ENCODE measurements around the gene FAM162A.
"Not testable (repeated sequence)": the region's sequence is repeated elsewhere in the genome, so short reads cannot be mapped to it uniquely, and the experiment has no call there.

The FAM162A gene

DNA sequence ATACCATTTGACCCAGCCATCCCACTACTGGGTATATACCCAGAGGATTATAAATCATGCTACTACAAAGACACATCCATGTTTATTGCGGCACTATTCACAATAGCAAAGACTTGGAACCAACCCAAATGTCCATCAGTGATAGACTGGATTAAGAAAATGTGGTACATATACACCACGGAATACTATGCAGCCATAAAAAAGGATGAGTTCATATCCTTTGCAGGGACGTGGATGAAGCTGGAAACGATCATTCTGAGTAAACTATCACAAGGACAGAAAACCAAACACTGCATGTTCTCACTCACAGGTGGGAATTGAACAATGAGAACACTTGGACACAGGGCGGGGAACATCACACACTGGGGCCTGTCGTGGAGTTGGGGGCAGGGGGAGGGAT, 64.2 kb downstream of the FAM162A start:
- not testable (repeated sequence) for H3K9me3 ChIP-seq (ENCODE audit: control insufficient read depth, insufficient read depth, low read length); H3K4me1 ChIP-seq (ENCODE audit: control insufficient read depth, insufficient read depth, low read length); H3K27me3 ChIP-seq (ENCODE audit: control insufficient read depth, insufficient read depth, low read length); H3K27ac ChIP-seq (ENCODE audit: low read length); DNase-seq (ENCODE audit: low read depth, low spot score); H3K36me3 ChIP-seq (ENCODE audit: control insufficient read depth, insufficient read depth, low read length); H3K4me3 ChIP-seq (ENCODE audit: low read length)
- no CpG with 5 or more reads among the region's 6 CpGs for WGBS (ENCODE audit: insufficient coverage, insufficient read length)

DNA sequence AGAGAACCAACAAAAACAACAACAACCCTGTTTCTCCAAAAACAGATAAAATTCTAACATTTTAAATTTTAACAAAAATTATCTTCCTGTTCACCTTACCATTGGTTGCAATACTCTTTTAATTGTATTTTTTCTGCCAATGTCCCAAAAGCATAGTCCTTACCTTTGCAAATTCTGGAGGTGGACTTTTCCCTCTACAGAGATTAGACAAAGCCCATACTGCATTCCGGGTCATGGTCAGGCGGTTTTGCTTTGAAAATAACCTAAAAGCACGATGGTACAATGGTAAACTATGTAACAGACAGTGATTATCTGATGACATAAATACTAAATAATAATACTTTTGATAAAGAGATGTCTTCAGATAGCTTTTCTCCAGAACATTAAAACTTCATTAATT, 67.4 kb downstream of the FAM162A start:
- no peaks in the 10 kb centered on the region for H3K27me3 ChIP-seq (ENCODE audit: control insufficient read depth, insufficient read depth, low read length)
- H3K4me3 ChIP-seq (ENCODE audit: low read length): no peak overlapping the region
- H3K36me3 ChIP-seq (ENCODE audit: control insufficient read depth, insufficient read depth, low read length): peaks cover 5% of the 10 kb centered on the region; the same call in 1 of the 2 replicates
- no peak for DNase-seq (ENCODE audit: low read depth, low spot score)
- no peaks in the 10 kb centered on the region for H3K4me1 ChIP-seq (ENCODE audit: control insufficient read depth, insufficient read depth, low read length)
- no CpG with 5 or more reads among the region's 3 CpGs for WGBS (ENCODE audit: insufficient coverage, insufficient read length)
- H3K9me3 ChIP-seq (ENCODE audit: control insufficient read depth, insufficient read depth, low read length): no peaks in the 10 kb centered on the region
- no peak overlapping the region for H3K27ac ChIP-seq (ENCODE audit: low read length)

DNA sequence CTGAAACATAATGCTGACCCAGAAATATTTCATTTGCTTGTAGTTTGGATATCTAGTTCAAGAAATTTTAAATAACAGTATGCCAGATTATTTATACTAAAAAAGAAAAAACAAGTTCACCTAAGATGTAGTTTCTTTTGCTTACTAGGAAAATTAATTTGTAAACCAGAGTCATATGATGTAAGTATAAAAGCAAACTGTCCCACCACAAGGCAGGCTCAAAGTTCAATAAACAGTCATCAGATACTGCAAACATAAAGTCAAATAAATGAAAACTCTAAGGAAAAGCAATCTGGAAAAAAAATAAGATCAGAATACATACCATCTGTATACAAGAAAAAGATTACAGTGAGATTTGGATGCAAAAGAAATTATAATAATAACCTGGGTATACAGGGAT, 72.1 kb downstream of the FAM162A start:
- no peaks in the 10 kb centered on the region for H3K27me3 ChIP-seq (ENCODE audit: control insufficient read depth, insufficient read depth, low read length)
- no peaks in the 10 kb centered on the region for H3K9me3 ChIP-seq (ENCODE audit: control insufficient read depth, insufficient read depth, low read length)
- peaks cover 5% of the 10 kb centered on the region; the same call in 1 of the 2 replicates for H3K36me3 ChIP-seq (ENCODE audit: control insufficient read depth, insufficient read depth, low read length)
- DNase-seq (ENCODE audit: low read depth, low spot score): no peak
- no peak overlapping the region for H3K27ac ChIP-seq (ENCODE audit: low read length)
- no peak overlapping the region for H3K4me3 ChIP-seq (ENCODE audit: low read length)
- H3K4me1 ChIP-seq (ENCODE audit: control insufficient read depth, insufficient read depth, low read length): no peaks in the 10 kb centered on the region

DNA sequence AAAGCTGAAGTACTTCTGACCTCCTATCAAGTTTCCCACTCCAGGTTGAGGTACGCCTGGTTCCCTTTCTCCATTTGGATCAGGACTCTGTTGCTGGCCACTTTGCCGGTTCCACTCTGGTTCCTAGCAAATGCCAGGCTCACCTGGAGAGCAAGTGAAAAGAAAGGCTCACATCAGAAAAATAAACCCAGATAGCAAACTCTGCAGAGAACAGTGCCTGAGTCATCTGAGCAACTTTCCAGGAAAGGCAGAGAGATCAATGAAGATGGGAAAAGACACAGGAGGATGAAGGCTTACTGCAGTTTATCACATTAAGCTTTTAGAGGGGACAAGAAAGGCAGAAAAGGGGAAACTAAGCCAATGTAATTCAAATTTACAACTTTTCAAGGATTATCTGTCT, 73.7 kb downstream of the FAM162A start:
- no CpG with 5 or more reads among the region's 2 CpGs for WGBS (ENCODE audit: insufficient coverage, insufficient read length)
- DNase-seq (ENCODE audit: low read depth, low spot score): no peak
- Histone ChIP-seq H3K36me3 (ENCODE audit: control insufficient read depth, insufficient read depth, low read length) (peaks cover 5% of the 10 kb centered on the region; the same call in 1 of the 2 replicates), H3K27ac (ENCODE audit: low read length) (no peak overlapping the region), H3K4me1 (ENCODE audit: control insufficient read depth, insufficient read depth, low read length) (no peaks in the 10 kb centered on the region), H3K9me3 (ENCODE audit: control insufficient read depth, insufficient read depth, low read length) (no peaks in the 10 kb centered on the region), H3K4me3 (ENCODE audit: low read length) (no peak overlapping the region), H3K27me3 (ENCODE audit: control insufficient read depth, insufficient read depth, low read length) (no peaks in the 10 kb centered on the region)

DNA sequence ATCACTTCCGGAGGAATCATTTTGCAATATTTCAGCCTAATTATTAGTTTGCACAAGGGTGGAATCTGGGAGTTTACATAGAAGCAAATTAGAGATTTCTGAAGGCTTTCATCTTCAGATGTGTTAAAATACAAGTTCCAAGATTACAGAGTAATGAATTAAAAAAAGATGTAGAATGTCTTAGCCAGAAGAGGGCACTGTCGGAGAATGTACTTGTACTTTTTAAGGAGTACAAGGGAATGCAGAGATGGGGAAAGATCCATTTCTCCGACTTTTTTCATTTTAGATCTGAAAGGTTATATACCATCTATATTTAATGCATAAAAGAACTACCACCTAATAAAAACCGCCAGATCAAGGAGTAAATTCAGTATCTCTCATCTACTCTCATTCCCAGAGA, 75.0 kb downstream of the FAM162A start:
- peaks cover 5% of the 10 kb centered on the region; the same call in 1 of the 2 replicates for H3K36me3 ChIP-seq (ENCODE audit: control insufficient read depth, insufficient read depth, low read length)
- H3K9me3 ChIP-seq (ENCODE audit: control insufficient read depth, insufficient read depth, low read length): no peaks in the 10 kb centered on the region
- DNase-seq (ENCODE audit: low read depth, low spot score): no peak
- H3K4me1 ChIP-seq (ENCODE audit: control insufficient read depth, insufficient read depth, low read length): no peaks in the 10 kb centered on the region
- no peak overlapping the region for H3K27ac ChIP-seq (ENCODE audit: low read length)
- no peaks in the 10 kb centered on the region for H3K27me3 ChIP-seq (ENCODE audit: control insufficient read depth, insufficient read depth, low read length)
- no CpG with 5 or more reads among the region's 4 CpGs for WGBS (ENCODE audit: insufficient coverage, insufficient read length)
- H3K4me3 ChIP-seq (ENCODE audit: low read length): no peak overlapping the region

DNA sequence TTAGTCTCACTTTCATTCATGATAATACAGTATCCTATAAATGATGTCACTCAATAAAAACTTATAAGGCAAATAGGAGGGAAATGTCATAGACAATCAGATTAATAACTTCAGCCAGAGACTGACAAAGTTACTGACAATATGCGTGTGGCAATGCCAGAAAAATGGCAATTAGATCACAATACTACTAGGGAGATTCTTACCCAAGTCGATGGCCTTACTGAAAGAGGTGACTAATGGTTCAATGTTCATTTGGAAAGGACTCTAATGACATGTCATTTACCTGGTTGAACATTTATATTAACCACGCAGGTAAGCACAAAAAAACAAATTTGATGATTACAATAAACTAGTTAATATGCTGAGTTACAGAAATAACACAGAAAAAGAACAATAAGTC, 77.8 kb downstream of the FAM162A start:
- WGBS (ENCODE audit: insufficient coverage, insufficient read length): no CpG with 5 or more reads among the region's 3 CpGs
- no peaks in the 10 kb centered on the region for H3K27me3 ChIP-seq (ENCODE audit: control insufficient read depth, insufficient read depth, low read length)
- H3K4me3 ChIP-seq (ENCODE audit: low read length): no peak overlapping the region
- no peaks in the 10 kb centered on the region for H3K9me3 ChIP-seq (ENCODE audit: control insufficient read depth, insufficient read depth, low read length)
- peaks cover 5% of the 10 kb centered on the region; the same call in 1 of the 2 replicates for H3K36me3 ChIP-seq (ENCODE audit: control insufficient read depth, insufficient read depth, low read length)
- no peak overlapping the region for H3K27ac ChIP-seq (ENCODE audit: low read length)
- DNase-seq (ENCODE audit: low read depth, low spot score): no peak
- no peaks in the 10 kb centered on the region for H3K4me1 ChIP-seq (ENCODE audit: control insufficient read depth, insufficient read depth, low read length)
